GM19395 (cell line): ENCODE measurements around the gene HDGFL2.
"Not testable (repeated sequence)": the region's sequence is repeated elsewhere in the genome, so short reads cannot be mapped to it uniquely, and the experiment has no call there.

ENCODE experiments used
- ATAC-seq: cut with Tn5 transposase; IDR thresholded peaks from one replicate; pipeline ENCODE4 v1.9.1; 2021; ENCODE audit warnings: mild to moderate bottlenecking, moderate library complexity; ENCODE audit not compliant: unreplicated experiment

The HDGFL2 gene

GRCh38 chr19:4511300-4512054, 39.4 kb downstream of the HDGFL2 start:
- no peak for ATAC-seq

GRCh38 chr19:4512070-4512469, 40.0 kb downstream of the HDGFL2 start:
- no peak for ATAC-seq

GRCh38 chr19:4513248-4513647, 41.2 kb downstream of the HDGFL2 start:
- no peak for ATAC-seq

- ATAC-seq: no peak
These were observed 43.6 kb downstream of the HDGFL2 start for GRCh38 chr19:4515732-4516131.

GRCh38 chr19:4516199-4516938, 44.3 kb downstream of the HDGFL2 start:
- ATAC-seq: no peak

GRCh38 chr19:4516939-4517300, 44.8 kb downstream of the HDGFL2 start:
- ATAC-seq: no peak

- no peak for ATAC-seq
These were observed 45.5 kb downstream of the HDGFL2 start for GRCh38 chr19:4517451-4518057.

- ATAC-seq: no peak
These were observed 46.5 kb downstream of the HDGFL2 start, which contains the start of gene PLIN4 for GRCh38 chr19:4518345-4519171. Gene PLIN4, minus strand, starts transcription at chr19:4518486. Its CDS starts 214 bp downstream, at chr19:4518272.

- ATAC-seq: no peak
These were observed 47.0 kb downstream of the HDGFL2 start for GRCh38 chr19:4519172-4519496.

- ATAC-seq: no peak
These were observed 47.6 kb downstream of the HDGFL2 start for GRCh38 chr19:4519521-4520277.

- no peak for ATAC-seq
These were observed 49.2 kb downstream of the HDGFL2 start for GRCh38 chr19:4521170-4521887.

GRCh38 chr19:4521888-4522242, 49.8 kb downstream of the HDGFL2 start:
- no peak for ATAC-seq

GRCh38 chr19:4522291-4523002, 50.4 kb downstream of the HDGFL2 start:
- ATAC-seq: no peak

- ATAC-seq: no peak
These were observed 51.4 kb downstream of the HDGFL2 start for GRCh38 chr19:4523306-4524110.

- ATAC-seq: no peak
These were observed 52.9 kb downstream of the HDGFL2 start for GRCh38 chr19:4524808-4525562.

GRCh38 chr19:4525563-4526002, 53.5 kb downstream of the HDGFL2 start:
- ATAC-seq: no peak

GRCh38 chr19:4527377-4527776, 55.3 kb downstream of the HDGFL2 start:
- ATAC-seq: not testable (repeated sequence)

GRCh38 chr19:4528843-4529242, 56.7 kb downstream of the HDGFL2 start:
- no peak for ATAC-seq
